T-helper 2 cell treated with Interferon-gamma antibody and Interleukin-4, amounts not matched to agents 5 μg/mL and 100 μg/mL, for 36 hours (primary cell): ENCODE data around the gene SHROOM3.
A peak's percentile ranks its signal among the peaks of the same experiment; 100 is the strongest.
"Not testable (repeated sequence)": the region's sequence is repeated elsewhere in the genome, so short reads cannot be mapped to it uniquely, and the experiment has no call there.

Source experiments
- DNase-seq: peaks from one replicate; pipeline ENCODE4 v3.0.0; 2021; ENCODE audit warnings: low spot score
- H3K27ac Mint-ChIP-seq: one replicate; pipeline ENCODE4 v1.8.0; 2021; ENCODE audit warnings: mild to moderate bottlenecking, mixed read lengths
- H3K27me3 Mint-ChIP-seq: one replicate; pipeline ENCODE4 v1.8.0; 2021; ENCODE audit warnings: low read depth, mixed read lengths
- H3K36me3 Mint-ChIP-seq: one replicate; pipeline ENCODE4 v1.8.0; 2021; ENCODE audit warnings: low read depth, mixed read lengths
- H3K4me1 Mint-ChIP-seq: one replicate; pipeline ENCODE4 v1.8.0; 2021; ENCODE audit warnings: low read depth, mixed read lengths
- H3K4me3 Mint-ChIP-seq: one replicate; pipeline ENCODE4 v1.8.0; 2022; ENCODE audit warnings: mild to moderate bottlenecking, moderate library complexity, mixed read lengths
- H3K9me3 Mint-ChIP-seq: one replicate; pipeline ENCODE4 v1.8.0; 2021; ENCODE audit warnings: mixed read lengths

The SHROOM3 gene

GRCh38 chr4:76434901-76435527 lies at the start of gene SHROOM3:
Gene SHROOM3 (plus strand): TSS chr4:76435229. CDS start chr4:76436053, 824 bp downstream.
- no peaks in the 10 kb centered on the region for H3K36me3 Mint-ChIP-seq
- no peak within 1 kb of the TSS for H3K4me3 Mint-ChIP-seq
- no peaks in the 10 kb centered on the region for H3K4me1 Mint-ChIP-seq
- H3K27ac Mint-ChIP-seq: no peak within 1 kb of the TSS
- H3K9me3 Mint-ChIP-seq: no peaks in the 10 kb centered on the region
- DNase-seq: no peak
- H3K27me3 Mint-ChIP-seq: peaks cover 45% of the 10 kb centered on the region

GRCh38 chr4:76385974-76386373 lies 49.1 kb upstream of the SHROOM3 start:
- peaks cover 6% of the 10 kb centered on the region for H3K9me3 Mint-ChIP-seq
- no peak overlapping the region for H3K4me3 Mint-ChIP-seq
- DNase-seq: no peak
- no peak overlapping the region for H3K27ac Mint-ChIP-seq
- H3K27me3 Mint-ChIP-seq: peaks cover 19% of the 10 kb centered on the region
- H3K4me1 Mint-ChIP-seq: no peaks in the 10 kb centered on the region
- no peaks in the 10 kb centered on the region for H3K36me3 Mint-ChIP-seq

GRCh38 chr4:76386566-76387305 lies 48.3 kb upstream of the SHROOM3 start:
- Mint-ChIP-seq H3K4me1 (no peaks in the 10 kb centered on the region), H3K36me3 (no peaks in the 10 kb centered on the region), H3K27me3 (peaks cover 22% of the 10 kb centered on the region), H3K9me3 (peaks cover 6% of the 10 kb centered on the region), H3K27ac (no peak overlapping the region), H3K4me3 (no peak overlapping the region)
- DNase-seq: no peak

- Mint-ChIP-seq H3K36me3 (no peaks in the 10 kb centered on the region), H3K4me1 (no peaks in the 10 kb centered on the region), H3K9me3 (peaks cover 6% of the 10 kb centered on the region), H3K27ac (no peak overlapping the region), H3K27me3 (peaks cover 27% of the 10 kb centered on the region), H3K4me3 (no peak overlapping the region)
- no peak for DNase-seq
Measured at GRCh38 chr4:76388160-76388908, 46.7 kb upstream of the SHROOM3 start.

- DNase-seq: no peak
- no peak overlapping the region for H3K27ac Mint-ChIP-seq
- peaks cover 31% of the 10 kb centered on the region for H3K27me3 Mint-ChIP-seq
- no peak overlapping the region for H3K4me3 Mint-ChIP-seq
- no peaks in the 10 kb centered on the region for H3K9me3 Mint-ChIP-seq
- H3K36me3 Mint-ChIP-seq: no peaks in the 10 kb centered on the region
- H3K4me1 Mint-ChIP-seq: no peaks in the 10 kb centered on the region
Measured at GRCh38 chr4:76401654-76402053, 33.4 kb upstream of the SHROOM3 start.

GRCh38 chr4:76406081-76406480 lies 28.9 kb upstream of the SHROOM3 start:
- no peak overlapping the region for H3K27ac Mint-ChIP-seq

DNA sequence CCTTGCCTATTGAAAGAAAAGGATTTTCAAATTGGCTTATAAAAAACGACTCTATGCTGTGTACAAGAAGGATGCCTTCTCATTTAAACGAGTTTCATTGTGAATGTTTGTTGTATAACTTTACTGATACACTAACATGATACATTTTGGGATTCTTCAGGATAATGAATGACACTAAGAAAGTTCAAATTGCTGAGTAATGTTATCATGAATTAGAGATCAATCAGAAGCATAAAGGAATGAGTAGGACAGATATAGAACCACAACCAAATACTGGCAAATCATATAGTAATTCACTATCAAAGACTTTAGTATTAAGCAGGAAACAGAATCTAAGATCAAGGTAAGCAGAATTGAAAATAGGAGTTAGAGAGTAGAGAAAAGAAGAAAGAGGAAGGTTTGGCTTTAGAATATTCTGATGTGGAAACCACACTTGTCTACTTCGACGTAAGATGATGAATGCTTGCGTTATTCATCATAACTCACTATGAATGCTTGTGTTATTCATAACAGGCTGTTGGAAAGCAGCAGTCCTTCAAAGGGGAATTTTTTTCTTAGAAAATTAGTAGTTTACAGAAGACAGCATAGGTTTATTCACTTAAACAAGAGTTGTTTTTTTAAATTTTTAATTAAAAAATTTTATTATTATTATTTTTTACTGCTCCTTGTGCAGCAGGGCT lies 27.4 kb upstream of the SHROOM3 start:
- H3K4me3 Mint-ChIP-seq: no peak overlapping the region
- no peak overlapping the region for H3K27ac Mint-ChIP-seq
- H3K27me3 Mint-ChIP-seq: peaks cover 31% of the 10 kb centered on the region
- no peaks in the 10 kb centered on the region for H3K9me3 Mint-ChIP-seq
- H3K4me1 Mint-ChIP-seq: no peaks in the 10 kb centered on the region
- DNase-seq: no peak
- H3K36me3 Mint-ChIP-seq: no peaks in the 10 kb centered on the region

More at GRCh38 chr4:76406081-76406480, 28.9 kb upstream of the SHROOM3 start:
- Mint-ChIP-seq H3K9me3 (no peaks in the 10 kb centered on the region), H3K4me3 (no peak overlapping the region), H3K27me3 (peaks cover 41% of the 10 kb centered on the region), H3K36me3 (no peaks in the 10 kb centered on the region), H3K4me1 (no peaks in the 10 kb centered on the region)
- no peak for DNase-seq

DNA sequence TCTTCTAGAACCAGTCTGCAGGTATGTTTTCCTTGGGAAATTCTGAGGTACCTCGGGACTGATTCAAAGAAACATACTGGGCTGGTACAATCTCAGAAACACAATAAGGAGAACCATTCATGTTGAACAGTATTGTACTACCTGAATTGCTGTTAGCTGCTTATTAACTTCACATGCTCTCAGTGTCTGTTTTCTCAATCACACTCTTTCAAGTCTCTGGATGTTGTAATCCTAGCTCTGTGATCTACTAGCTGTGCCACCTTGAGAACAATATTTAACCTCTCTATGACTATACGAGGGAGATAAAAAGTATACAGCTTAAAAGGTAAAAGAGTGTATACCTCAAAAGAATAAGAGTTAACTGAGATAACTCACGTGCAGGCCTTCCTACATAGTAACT lies 24.4 kb upstream of the SHROOM3 start:
- Mint-ChIP-seq H3K4me1 (no peaks in the 10 kb centered on the region), H3K27me3 (peaks cover 19% of the 10 kb centered on the region), H3K4me3 (no peak overlapping the region), H3K27ac (no peak overlapping the region), H3K9me3 (no peaks in the 10 kb centered on the region), H3K36me3 (no peaks in the 10 kb centered on the region)
- DNase-seq: no peak

DNA sequence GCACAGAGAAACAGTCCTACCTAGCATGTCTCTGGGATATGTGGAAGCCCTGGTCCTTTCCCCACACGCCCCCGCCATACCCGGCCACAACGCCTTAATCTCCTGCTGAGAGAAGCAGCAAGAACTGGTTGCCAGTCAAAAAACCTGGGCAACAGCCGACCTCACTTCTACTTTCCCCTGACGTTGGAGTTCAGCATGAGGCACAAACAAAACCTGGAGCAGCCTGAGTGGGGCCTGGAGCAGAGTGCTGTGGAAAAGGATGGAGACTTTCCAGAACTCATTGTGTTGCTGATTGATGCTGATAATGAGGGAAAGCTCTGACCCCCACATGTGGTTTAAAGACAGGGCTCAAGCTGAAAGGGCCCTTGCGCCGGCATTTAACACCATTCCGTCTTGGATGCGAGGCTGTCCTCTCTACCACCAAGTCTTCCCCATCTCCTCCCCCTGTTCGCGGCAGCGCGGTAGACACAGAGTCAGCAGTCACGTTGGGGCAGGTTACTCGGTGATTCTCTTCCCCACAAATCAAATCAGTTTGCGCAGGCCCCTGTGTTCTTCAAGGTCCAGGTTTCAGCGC lies 14.8 kb upstream of the SHROOM3 start:
- peaks cover 3% of the 10 kb centered on the region for H3K4me1 Mint-ChIP-seq
- H3K27me3 Mint-ChIP-seq: peaks cover 33% of the 10 kb centered on the region
- peak overlapping the region; percentile 27 for H3K4me3 Mint-ChIP-seq
- no peaks in the 10 kb centered on the region for H3K36me3 Mint-ChIP-seq
- H3K27ac Mint-ChIP-seq: no peak overlapping the region
- H3K9me3 Mint-ChIP-seq: no peaks in the 10 kb centered on the region
- no peak for DNase-seq

GRCh38 chr4:76420762-76421581 lies 14.1 kb upstream of the SHROOM3 start, which contains the start of gene CCDC158:
Gene CCDC158 (minus strand): TSS chr4:76421141. CDS start chr4:76403207, 17,934 bp downstream.
- H3K4me1 Mint-ChIP-seq: peaks cover 3% of the 10 kb centered on the region
- H3K36me3 Mint-ChIP-seq: no peaks in the 10 kb centered on the region
- H3K4me3 Mint-ChIP-seq: peak within 1 kb of the TSS; percentile 66
- peaks cover 38% of the 10 kb centered on the region for H3K27me3 Mint-ChIP-seq
- DNase-seq: no peak
- H3K9me3 Mint-ChIP-seq: no peaks in the 10 kb centered on the region
- no peak within 1 kb of the TSS for H3K27ac Mint-ChIP-seq

DNA sequence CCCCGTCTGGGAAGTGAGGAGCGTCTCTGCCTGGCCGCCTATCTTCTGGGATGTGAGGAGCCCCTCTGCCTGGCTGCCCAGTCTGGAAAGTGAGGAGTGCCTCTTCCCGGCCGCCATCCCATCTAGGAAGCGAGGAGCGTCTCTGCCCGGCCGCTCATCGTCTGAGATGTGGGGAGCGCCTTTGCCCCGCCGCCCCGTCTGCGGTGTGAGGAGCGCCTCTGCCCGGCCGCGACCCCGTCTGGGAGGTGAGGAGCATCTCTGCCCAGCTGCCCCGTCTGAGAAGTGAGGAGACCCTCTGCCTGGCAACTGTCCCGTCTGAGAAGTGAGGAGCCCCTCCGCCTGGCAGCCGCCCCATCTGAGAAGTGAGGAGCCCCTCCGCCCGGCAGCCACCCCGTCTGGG lies 11.9 kb upstream of the SHROOM3 start:
- H3K27me3 Mint-ChIP-seq: peaks cover 47% of the 10 kb centered on the region
- not testable (repeated sequence) for H3K27ac Mint-ChIP-seq, H3K4me1 Mint-ChIP-seq

GRCh38 chr4:76426272-76426671 lies 8.8 kb upstream of the SHROOM3 start:
- peaks cover 31% of the 10 kb centered on the region for H3K27me3 Mint-ChIP-seq
- no peaks in the 10 kb centered on the region for H3K36me3 Mint-ChIP-seq

More for the DNA sequence above, 11.9 kb upstream of the SHROOM3 start:
- not testable (repeated sequence) for DNase-seq, H3K36me3 Mint-ChIP-seq, H3K4me3 Mint-ChIP-seq, H3K9me3 Mint-ChIP-seq

GRCh38 chr4:76429636-76430035 lies 5.4 kb upstream of the SHROOM3 start:
- Mint-ChIP-seq H3K27ac (no peak overlapping the region), H3K4me3 (no peak overlapping the region), H3K4me1 (no peaks in the 10 kb centered on the region), H3K27me3 (peaks cover 33% of the 10 kb centered on the region), H3K9me3 (no peaks in the 10 kb centered on the region), H3K36me3 (no peaks in the 10 kb centered on the region)
- DNase-seq: no peak

More at GRCh38 chr4:76426272-76426671, 8.8 kb upstream of the SHROOM3 start:
- Mint-ChIP-seq H3K4me3 (no peak overlapping the region), H3K27ac (no peak overlapping the region), H3K9me3 (no peaks in the 10 kb centered on the region), H3K4me1 (peaks cover 3% of the 10 kb centered on the region)
- DNase-seq: no peak
